ENCODE measurements around the gene ARHGEF11.
"Not testable (repeated sequence)": the region's sequence is repeated elsewhere in the genome, so short reads cannot be mapped to it uniquely, and the experiment has no call there.

Gene ARHGEF11

GRCh38 chr1:156945881-156946661 is 99.5 kb downstream of the ARHGEF11 start:
- DNase-seq: no peak

- DNase-seq: no peak
Measured at GRCh38 chr1:156944848-156945247, 100.7 kb downstream of the ARHGEF11 start.

GRCh38 chr1:156944268-156944667 is 101.3 kb downstream of the ARHGEF11 start:
- DNase-seq: no peak

- no peak for DNase-seq
Measured at GRCh38 chr1:156943756-156944155, 101.8 kb downstream of the ARHGEF11 start.

- DNase-seq: no peak
Measured at GRCh38 chr1:156942576-156942975, 103.0 kb downstream of the ARHGEF11 start.

GRCh38 chr1:156942176-156942575 is 103.4 kb downstream of the ARHGEF11 start:
- no peak for DNase-seq

- DNase-seq: no peak
Measured at GRCh38 chr1:156941675-156942074, 103.9 kb downstream of the ARHGEF11 start.

- no peak for DNase-seq
Measured at GRCh38 chr1:156939786-156940334, 105.7 kb downstream of the ARHGEF11 start.

- no peak for DNase-seq
Measured at GRCh38 chr1:156938813-156939212, 106.7 kb downstream of the ARHGEF11 start.

- DNase-seq: no peak
Measured at GRCh38 chr1:156937883-156938282, 107.7 kb downstream of the ARHGEF11 start.

GRCh38 chr1:156936721-156937220 is 108.8 kb downstream of the ARHGEF11 start:
- no peak for DNase-seq

- DNase-seq: no peak
Measured at GRCh38 chr1:156936191-156936590, 109.4 kb downstream of the ARHGEF11 start.

GRCh38 chr1:156935505-156936128 is 109.9 kb downstream of the ARHGEF11 start:
- no peak for DNase-seq

- no peak for DNase-seq
Measured at GRCh38 chr1:156933136-156933535, 112.4 kb downstream of the ARHGEF11 start.

GRCh38 chr1:156931974-156932710 is 113.4 kb downstream of the ARHGEF11 start:
- DNase-seq: no peak

GRCh38 chr1:156931211-156931952 is 114.2 kb downstream of the ARHGEF11 start:
- no peak for DNase-seq

- DNase-seq: no peak
Measured at GRCh38 chr1:156930483-156930882, 115.1 kb downstream of the ARHGEF11 start.

GRCh38 chr1:156929596-156930238 is 115.8 kb downstream of the ARHGEF11 start:
- no peak for DNase-seq

- no peak for DNase-seq
Measured at GRCh38 chr1:156928043-156928602, 117.4 kb downstream of the ARHGEF11 start.

GRCh38 chr1:156927215-156928042 is 118.1 kb downstream of the ARHGEF11 start:
- DNase-seq: peak; percentile 91

GRCh38 chr1:156926695-156927094 is 118.8 kb downstream of the ARHGEF11 start:
- not testable (repeated sequence) for DNase-seq
